GF-D8 (cell line): ENCODE measurements around the gene ANAPC16.
"Not testable (repeated sequence)": the region's sequence is repeated elsewhere in the genome, so short reads cannot be mapped to it uniquely, and the experiment has no call there.

ENCODE experiments used
- DNase-seq: peaks from one replicate; lab custom pipeline; 2025; lab: John Stamatoyannopoulos, UW

Gene ANAPC16

DNA sequence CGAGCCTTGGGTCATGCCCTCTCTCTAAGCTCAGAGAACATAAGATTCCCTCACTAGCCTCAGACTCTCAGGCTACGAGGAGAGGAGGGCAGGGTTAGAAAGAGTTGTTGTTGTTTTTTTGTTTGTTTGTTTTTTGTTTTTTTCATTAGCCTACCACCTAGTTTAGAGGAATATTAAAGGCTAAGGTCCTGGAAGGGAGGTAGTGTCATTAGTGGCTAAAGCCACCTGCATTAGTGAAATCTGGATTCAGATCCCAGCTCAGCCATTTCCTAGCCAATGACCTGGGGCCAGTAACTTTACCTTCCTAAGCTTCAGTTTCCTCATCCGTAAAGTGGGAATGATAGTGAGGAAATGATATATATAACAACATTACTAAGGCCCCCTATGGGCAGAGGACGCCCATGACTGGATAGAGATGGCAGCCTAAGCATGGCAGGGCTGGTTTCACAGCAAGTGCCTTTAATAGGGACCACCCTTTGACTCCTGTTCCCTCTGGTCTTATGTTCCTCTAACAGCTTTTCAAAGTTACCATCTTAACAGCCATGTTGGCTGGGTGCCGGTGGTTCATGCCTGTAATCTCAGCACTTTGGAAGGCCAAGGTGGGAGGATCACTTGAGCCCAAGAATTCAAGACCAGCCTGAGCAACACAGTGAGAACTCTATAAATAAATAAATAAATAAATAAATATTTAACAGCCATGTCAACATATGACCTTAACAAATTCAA lies 63.0 kb downstream of the ANAPC16 start:
- no peak for DNase-seq

DNA sequence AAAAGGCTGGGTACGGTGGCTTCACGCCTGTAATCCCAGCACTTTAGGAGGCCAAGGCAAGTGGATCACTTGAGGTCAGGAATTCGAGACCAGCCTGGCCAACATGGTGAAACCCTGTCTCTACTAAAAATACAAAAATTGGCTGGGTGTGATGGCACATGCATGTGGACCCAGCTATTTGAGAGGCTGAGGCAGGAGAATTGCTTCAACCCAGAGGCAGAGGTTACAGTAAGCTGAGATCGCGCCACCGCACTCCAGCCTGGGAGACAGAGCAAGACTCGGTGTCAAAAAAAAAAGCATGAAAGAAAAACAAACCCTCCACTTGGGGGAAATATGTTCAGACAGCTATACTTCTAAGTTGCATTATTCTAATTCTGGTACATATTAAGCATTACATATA lies 63.8 kb downstream of the ANAPC16 start:
- not testable (repeated sequence) for DNase-seq

DNA sequence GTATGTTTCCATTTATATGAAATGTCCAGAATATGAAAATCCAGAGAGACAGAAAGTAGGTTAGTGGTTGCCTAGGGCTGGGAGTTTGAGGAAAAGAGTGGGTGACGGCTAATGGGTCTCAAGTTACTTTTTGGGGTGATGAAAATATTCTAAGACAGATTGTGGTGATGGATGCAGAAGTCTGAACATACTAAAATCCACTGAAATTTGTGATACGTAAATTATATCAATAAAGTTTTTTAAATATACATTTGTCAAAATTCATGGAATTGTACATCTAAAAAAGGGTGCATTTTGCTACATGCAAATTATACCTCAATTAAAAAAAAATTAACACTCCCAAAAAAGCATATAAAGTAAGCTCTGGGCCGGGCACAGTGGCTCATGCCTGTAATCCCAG lies 67.3 kb downstream of the ANAPC16 start:
- DNase-seq = no peak
